ENCODE data around the gene SUSD1.
"Not testable (repeated sequence)": the region's sequence is repeated elsewhere in the genome, so short reads cannot be mapped to it uniquely, and the experiment has no call there.

Gene SUSD1

GRCh38 chr9:112129246-112129645 lies 45.9 kb downstream of the SUSD1 start:
- no peak for DNase-seq (ENCODE audit: low spot score)

GRCh38 chr9:112128399-112128798 lies 46.7 kb downstream of the SUSD1 start:
- DNase-seq (ENCODE audit: low spot score) = not testable (repeated sequence)

- DNase-seq (ENCODE audit: low spot score) = no peak
These were observed 47.8 kb downstream of the SUSD1 start for GRCh38 chr9:112127281-112127680.

GRCh38 chr9:112125951-112126388 lies 49.1 kb downstream of the SUSD1 start:
- no peak for DNase-seq (ENCODE audit: low spot score)

- no peak for DNase-seq (ENCODE audit: low spot score)
These were observed 50.9 kb downstream of the SUSD1 start for GRCh38 chr9:112124156-112124555.

GRCh38 chr9:112121633-112122032 lies 53.5 kb downstream of the SUSD1 start:
- no peak for DNase-seq (ENCODE audit: low spot score)

- no peak for DNase-seq (ENCODE audit: low spot score)
These were observed 54.6 kb downstream of the SUSD1 start for GRCh38 chr9:112120439-112120925.

- DNase-seq (ENCODE audit: low spot score) = no peak
These were observed 55.1 kb downstream of the SUSD1 start for GRCh38 chr9:112120030-112120341.

- no peak for DNase-seq (ENCODE audit: low spot score)
These were observed 55.7 kb downstream of the SUSD1 start for GRCh38 chr9:112119225-112120029.

GRCh38 chr9:112118009-112118408 lies 57.1 kb downstream of the SUSD1 start:
- DNase-seq (ENCODE audit: low spot score) = no peak

GRCh38 chr9:112115970-112116753 lies 58.9 kb downstream of the SUSD1 start:
- DNase-seq (ENCODE audit: low spot score) = no peak

GRCh38 chr9:112115109-112115508 lies 60.0 kb downstream of the SUSD1 start:
- no peak for DNase-seq (ENCODE audit: low spot score)

GRCh38 chr9:112112941-112113681 lies 62.0 kb downstream of the SUSD1 start:
- no peak for DNase-seq (ENCODE audit: low spot score)

GRCh38 chr9:112112519-112112918 lies 62.6 kb downstream of the SUSD1 start:
- DNase-seq (ENCODE audit: low spot score) = no peak

- no peak for DNase-seq (ENCODE audit: low spot score)
These were observed 63.6 kb downstream of the SUSD1 start for GRCh38 chr9:112111461-112111860.

- no peak for DNase-seq (ENCODE audit: low spot score)
These were observed 64.4 kb downstream of the SUSD1 start for GRCh38 chr9:112110777-112111113.

- DNase-seq (ENCODE audit: low spot score) = no peak
These were observed 64.9 kb downstream of the SUSD1 start for GRCh38 chr9:112110094-112110776.

GRCh38 chr9:112104901-112105300 lies 70.2 kb downstream of the SUSD1 start:
- no peak for DNase-seq (ENCODE audit: low spot score)

- DNase-seq (ENCODE audit: low spot score) = no peak
These were observed 70.7 kb downstream of the SUSD1 start for GRCh38 chr9:112104401-112104800.

GRCh38 chr9:112103405-112103804 lies 71.7 kb downstream of the SUSD1 start:
- DNase-seq (ENCODE audit: low spot score) = no peak

- DNase-seq (ENCODE audit: low spot score) = no peak
These were observed 77.1 kb downstream of the SUSD1 start for GRCh38 chr9:112097712-112098688.

Data from left forelimb (tissue), 1 donor.